ENCODE results near the gene IGF2R. TPM values are rescaled to one million over a fixed set of nuclear protein-coding genes. Genes with fewer than 3 reads are reported as not detected.
A peak's percentile ranks its signal among the peaks of the same experiment; 100 is the strongest.

Gene IGF2R
- total and polyA plus RNA-seq, 2 of the 13 experiments (the other 11 are each of a cell fraction or from before 2014, with no cell fraction given): 38.3 to 70.0 TPM

- no peak for TF ChIP-seq RERE (CRISPR knock-in tag; IDR thresholded peaks at IDR 0.05; ENCODE audit: low read depth)
- TF ChIP-seq ZNF101 (CRISPR knock-in tag; IDR thresholded peaks at IDR 0.05; ENCODE audit: borderline replicate concordance, low read depth): no peak
- no peak for TF ChIP-seq TP53 (CRISPR knock-in tag; conservative IDR thresholded peaks at IDR 0.05)
- no peak for TF ChIP-seq USF2 (IDR thresholded peaks at IDR 0.05; ENCODE audit: low read depth, low read length)
- TF ChIP-seq USF2 (CRISPR knock-in tag; IDR thresholded peaks at IDR 0.05; ENCODE audit: borderline replicate concordance): no peak
- TF ChIP-seq ZNF10 (CRISPR knock-in tag; IDR thresholded peaks at IDR 0.05; ENCODE audit: borderline replicate concordance, low read depth): no peak
- TF ChIP-seq ZNF432 (CRISPR knock-in tag; IDR thresholded peaks at IDR 0.05; ENCODE audit: borderline replicate concordance): no peak
- 0 out of 2 replicates have a peak, but pooled peaks have one; percentile 30 for TF ChIP-seq ZBTB26 (CRISPR knock-in tag; IDR thresholded peaks at IDR 0.05; ENCODE audit: borderline replicate concordance)
- TF ChIP-seq ZSCAN5A (CRISPR knock-in tag; IDR thresholded peaks at IDR 0.05; ENCODE audit: borderline replicate concordance): no peak
- no peak for TF ChIP-seq ZNF597 (CRISPR knock-in tag; IDR thresholded peaks at IDR 0.05)
- 0 out of 2 replicates have a peak, but pooled peaks have one; percentile 12 for TF ChIP-seq FOXP4 (CRISPR knock-in tag; IDR thresholded peaks at IDR 0.05)
- TF ChIP-seq CENPX (CRISPR knock-in tag; IDR thresholded peaks at IDR 0.05): no peak
Observed at GRCh38 chr6:159969204-159969912, 476 bp downstream of the IGF2R start (continued).

All from HepG2 (cell line).